Stimulated activated CD8-positive, alpha-beta memory T cell treated with anti-CD3 and anti-CD28 coated beads, Interleukin-4, amount 100 ng/mL, for 48 hours (primary cell): ENCODE results near the gene PIGU.

Experiments
- DNase-seq: peaks from one replicate; pipeline ENCODE4 v3.0.0-alpha.2; 2020

The PIGU gene

GRCh38 chr20:34549291-34549928 is 127.5 kb downstream of the PIGU start:
- DNase-seq: no peak

GRCh38 chr20:34547844-34548613 is 128.9 kb downstream of the PIGU start:
- no peak for DNase-seq

GRCh38 chr20:34546751-34547181 is 130.1 kb downstream of the PIGU start:
- no peak for DNase-seq

- DNase-seq: peak; percentile 44
Measured at GRCh38 chr20:34544109-34544796, 132.6 kb downstream of the PIGU start.

- DNase-seq: no peak
Measured at GRCh38 chr20:34543463-34544056, 133.3 kb downstream of the PIGU start.

GRCh38 chr20:34542439-34542838 is 134.5 kb downstream of the PIGU start:
- no peak for DNase-seq

- no peak for DNase-seq
Measured at GRCh38 chr20:34541917-34542316, 135.0 kb downstream of the PIGU start.

- DNase-seq: no peak
Measured at GRCh38 chr20:34541264-34541901, 135.5 kb downstream of the PIGU start.

- DNase-seq: no peak
Measured at GRCh38 chr20:34540596-34541263, 136.2 kb downstream of the PIGU start.

GRCh38 chr20:34539756-34540155 is 137.1 kb downstream of the PIGU start:
- no peak for DNase-seq

GRCh38 chr20:34538671-34539123 is 138.2 kb downstream of the PIGU start:
- peak; percentile 81 for DNase-seq

- DNase-seq: no peak
Measured at GRCh38 chr20:34537651-34538050, 139.2 kb downstream of the PIGU start.

GRCh38 chr20:34536798-34537394 is 140.0 kb downstream of the PIGU start:
- peak; percentile 69 for DNase-seq

GRCh38 chr20:34535857-34536256 is 141.0 kb downstream of the PIGU start:
- no peak for DNase-seq

- DNase-seq: no peak
Measured at GRCh38 chr20:34535301-34535840, 141.5 kb downstream of the PIGU start.

GRCh38 chr20:34534391-34535165 is 142.3 kb downstream of the PIGU start:
- no peak for DNase-seq

GRCh38 chr20:34532756-34533155 is 144.1 kb downstream of the PIGU start:
- no peak for DNase-seq

- no peak for DNase-seq
Measured at GRCh38 chr20:34532320-34532719, 144.6 kb downstream of the PIGU start.

- DNase-seq: no peak
Measured at GRCh38 chr20:34531608-34532265, 145.2 kb downstream of the PIGU start.

GRCh38 chr20:34530342-34530741 is 146.6 kb downstream of the PIGU start:
- no peak for DNase-seq
